ENCODE results near the gene TAF8.
A peak's percentile ranks its signal among the peaks of the same experiment; 100 is the strongest.

Gene TAF8

GRCh38 chr6:42066156-42066675 lies 15.9 kb downstream of the TAF8 start:
- no peak for TF ChIP-seq USF1 (IDR thresholded peaks at IDR 0.05)
- no peak for TF ChIP-seq CEBPB (IDR thresholded peaks at IDR 0.05)
- no peak for TF ChIP-seq FOXM1 (IDR thresholded peaks at IDR 0.05; ENCODE audit: borderline replicate concordance, low read depth)
- TF ChIP-seq ZBTB7A (IDR thresholded peaks at IDR 0.05; ENCODE audit: low read depth): no peak
- TF ChIP-seq EGR1 (IDR thresholded peaks at IDR 0.05): no peak
- no peak for TF ChIP-seq EP300 (IDR thresholded peaks at IDR 0.05; ENCODE audit: borderline replicate concordance)
- TF ChIP-seq CREB1 (IDR thresholded peaks at IDR 0.05; ENCODE audit: low read depth): no peak
- no peak for TF ChIP-seq YY1 (IDR thresholded peaks at IDR 0.05; ENCODE audit: low read depth)
- TF ChIP-seq MAX (IDR thresholded peaks at IDR 0.05): no peak
- TF ChIP-seq REST (IDR thresholded peaks at IDR 0.05; ENCODE audit: low read depth): no peak
- no peak for TF ChIP-seq TAF1 (IDR thresholded peaks at IDR 0.05; ENCODE audit: low read depth)
- TF ChIP-seq TCF12 (IDR thresholded peaks at IDR 0.05; ENCODE audit: low read depth): no peak
- TF ChIP-seq TEAD4 (IDR thresholded peaks at IDR 0.05): no peak
- TF ChIP-seq RAD21 (IDR thresholded peaks at IDR 0.05; ENCODE audit: low read depth): no peak
- no peak for TF ChIP-seq NFIC (IDR thresholded peaks at IDR 0.05)

GRCh38 chr6:42068173-42068572 lies 17.8 kb downstream of the TAF8 start:
- no peak for TF ChIP-seq TEAD4 (IDR thresholded peaks at IDR 0.05)

GRCh38 chr6:42068872-42069522 lies 18.7 kb downstream of the TAF8 start:
- TF ChIP-seq TAF1 (IDR thresholded peaks at IDR 0.05; ENCODE audit: low read depth) (no peak), YY1 (IDR thresholded peaks at IDR 0.05; ENCODE audit: low read depth) (no peak), USF1 (IDR thresholded peaks at IDR 0.05) (no peak), RAD21 (IDR thresholded peaks at IDR 0.05; ENCODE audit: low read depth) (peak; percentile 17; the same call in 1 of the 2 replicates), EGR1 (IDR thresholded peaks at IDR 0.05) (no peak)

- no peak for TF ChIP-seq TCF12 (IDR thresholded peaks at IDR 0.05; ENCODE audit: low read depth)
- TF ChIP-seq TEAD4 (IDR thresholded peaks at IDR 0.05): no peak
- no peak for TF ChIP-seq ZBTB7A (IDR thresholded peaks at IDR 0.05; ENCODE audit: low read depth)
- TF ChIP-seq EGR1 (IDR thresholded peaks at IDR 0.05): no peak
- no peak for TF ChIP-seq EP300 (IDR thresholded peaks at IDR 0.05; ENCODE audit: borderline replicate concordance)
- no peak for TF ChIP-seq YY1 (IDR thresholded peaks at IDR 0.05; ENCODE audit: low read depth)
- TF ChIP-seq RAD21 (IDR thresholded peaks at IDR 0.05; ENCODE audit: low read depth): no peak
- no peak for TF ChIP-seq CREB1 (IDR thresholded peaks at IDR 0.05; ENCODE audit: low read depth)
- TF ChIP-seq NFIC (IDR thresholded peaks at IDR 0.05): no peak
- TF ChIP-seq REST (IDR thresholded peaks at IDR 0.05; ENCODE audit: low read depth): no peak
- no peak for TF ChIP-seq TAF1 (IDR thresholded peaks at IDR 0.05; ENCODE audit: low read depth)
- TF ChIP-seq USF1 (IDR thresholded peaks at IDR 0.05): no peak
- no peak for TF ChIP-seq CEBPB (IDR thresholded peaks at IDR 0.05)
- no peak for TF ChIP-seq FOXM1 (IDR thresholded peaks at IDR 0.05; ENCODE audit: borderline replicate concordance, low read depth)
- TF ChIP-seq MAX (IDR thresholded peaks at IDR 0.05): no peak
These were observed 21.7 kb downstream of the TAF8 start for GRCh38 chr6:42071881-42072583.

GRCh38 chr6:42073287-42073686 lies 23.0 kb downstream of the TAF8 start:
- TF ChIP-seq TEAD4 (IDR thresholded peaks at IDR 0.05) (no peak), TAF1 (IDR thresholded peaks at IDR 0.05; ENCODE audit: low read depth) (no peak), USF1 (IDR thresholded peaks at IDR 0.05) (no peak), RAD21 (IDR thresholded peaks at IDR 0.05; ENCODE audit: low read depth) (no peak), YY1 (IDR thresholded peaks at IDR 0.05; ENCODE audit: low read depth) (no peak), ZBTB7A (IDR thresholded peaks at IDR 0.05; ENCODE audit: low read depth) (no peak), TCF12 (IDR thresholded peaks at IDR 0.05; ENCODE audit: low read depth) (no peak), CEBPB (IDR thresholded peaks at IDR 0.05) (no peak), CREB1 (IDR thresholded peaks at IDR 0.05; ENCODE audit: low read depth) (no peak), REST (IDR thresholded peaks at IDR 0.05; ENCODE audit: low read depth) (no peak), EGR1 (IDR thresholded peaks at IDR 0.05) (no peak), FOXM1 (IDR thresholded peaks at IDR 0.05; ENCODE audit: borderline replicate concordance, low read depth) (no peak), MAX (IDR thresholded peaks at IDR 0.05) (no peak), NFIC (IDR thresholded peaks at IDR 0.05) (no peak), EP300 (IDR thresholded peaks at IDR 0.05; ENCODE audit: borderline replicate concordance) (no peak)
